ENCODE results near the gene ALOX15B. TPM values are rescaled to one million over a fixed set of nuclear protein-coding genes. Genes with fewer than 3 reads are reported as not detected.

Gene ALOX15B
- total and polyA plus RNA-seq, 10 of the 15 experiments (the other 5 are each of a cell fraction or from before 2014, with no cell fraction given) = 0.01 TPM; not detected in 9

GRCh38 chr17:8015236-8015956, 23.5 kb upstream of the ALOX15B start:
- intact Hi-C loops (cut with micrococcal nuclease; ENCODE audit: unreplicated experiment) = loop anchor here (5.0 kb wide), 1 partner anchor 42 kb away; no protein-coding TSS in a partner anchor
- TF ChIP-seq CUX1 (IDR thresholded peaks at IDR 0.05; ENCODE audit: insufficient replicate concordance, low read depth, low read length) (no peak), ZBED1 (IDR thresholded peaks at IDR 0.05; ENCODE audit: borderline replicate concordance) (no peak), NR2C1 (IDR thresholded peaks at IDR 0.05) (no peak), TARDBP (IDR thresholded peaks at IDR 0.05; ENCODE audit: borderline replicate concordance) (no peak), E4F1 (IDR thresholded peaks at IDR 0.05; ENCODE audit: borderline replicate concordance, partially characterized antibody) (no peak), RBBP5 (conservative IDR thresholded peaks at IDR 0.05) (no peak), SMAD1 (IDR thresholded peaks at IDR 0.05; ENCODE audit: low read depth, partially characterized antibody) (no peak), SUZ12 (IDR thresholded peaks at IDR 0.05; ENCODE audit: unreplicated experiment) (no peak), BCL3 (IDR thresholded peaks at IDR 0.05; ENCODE audit: borderline replicate concordance, insufficient read depth, low read depth, low read length, poor library complexity, severe bottlenecking) (no peak), TCF3 (IDR thresholded peaks at IDR 0.05; ENCODE audit: borderline replicate concordance, insufficient read depth, low read depth, low read length) (no peak), IRF3 (IDR thresholded peaks at IDR 0.05) (no peak)

More at GRCh38 chr17:8015236-8015956, 23.5 kb upstream of the ALOX15B start:
- POLR2A ChIA-PET = no interaction called here
- Histone ChIP-seq H3K9me3 (replicated peaks; ENCODE audit: control insufficient read depth, insufficient read depth, low read length) (no peaks in the 10 kb centered on the region), H3K4me2 (ENCODE audit: control insufficient read depth, insufficient read depth) (no peak overlapping the region), H3K4me3 (no peak overlapping the region), H3K36me3 (ENCODE audit: control insufficient read depth in 2 of 2, insufficient read depth in 2 of 2, low read length in 1 of 2) (no peaks in the 10 kb centered on the region), H3K79me2 (ENCODE audit: control insufficient read depth, insufficient read depth, low read length) (no peaks in the 10 kb centered on the region), H3K27me3 (replicated peaks in 1 of 2; ENCODE audit: control insufficient read depth in 2 of 2, insufficient read depth in 2 of 2, low read length in 1 of 2) (peaks cover 0 to 3% of the 10 kb centered on the region in 2 experiments; a peak in 3 of 4 replicates), H2AFZ (ENCODE audit: control insufficient read depth, low read depth, low read length) (no peak overlapping the region), H3K9ac (ENCODE audit: control insufficient read depth, insufficient read depth, low read length) (no peak overlapping the region), H3K27ac (ENCODE audit: control insufficient read depth, insufficient read depth) (no peak overlapping the region), H4K20me1 (ENCODE audit: control insufficient read depth, insufficient read depth) (no peaks in the 10 kb centered on the region), H3K4me1 (ENCODE audit: control insufficient read depth, insufficient read depth, low read length) (no peaks in the 10 kb centered on the region)
- FAIRE-seq (no peak), ATAC-seq (no peak), DNase-seq (ENCODE audit: low read depth, low spot score) (no peak)
- SMC1A ChIA-PET (ENCODE audit: uncharacterized antibody, unreplicated experiment) = interaction anchor here (1.2 to 3.8 kb wide), 2 partner anchors 26 to 42 kb away, joined by 3 to 30 read pairs; no protein-coding TSS in a partner anchor
- RAD21 ChIA-PET (ENCODE audit: unreplicated experiment) = interaction anchor here (1.1 kb wide), 1 partner anchor 42 kb away, joined by 3 read pairs; no protein-coding TSS in a partner anchor
- in situ Hi-C loops (cut with MboI) = no loop called here
- CTCF ChIA-PET = interaction anchor here (1.0 to 4.7 kb wide), 4 partner anchors 14 to 42 kb away, joined by 3 to 77 read pairs (median 6); partner anchors contain the start of gene ALOX15B
- BruUV-seq (replicated peaks) = no TSS peak
- 67% methylated on average over 44 of the region's 44 CpGs for WGBS (ENCODE audit: insufficient coverage, insufficient replicate concordance, low lambda C conversion rate, missing lambda C conversion rate)
